Measurements from ENCODE around the gene COL5A1.

Gene COL5A1

GRCh38 chr9:134730011-134730760 lies 88.6 kb downstream of the COL5A1 start:
- no peak for DNase-seq

GRCh38 chr9:134730761-134731496 lies 89.3 kb downstream of the COL5A1 start:
- no peak for DNase-seq

GRCh38 chr9:134731497-134732391 lies 90.1 kb downstream of the COL5A1 start:
- no peak for DNase-seq

GRCh38 chr9:134732392-134733110 lies 90.9 kb downstream of the COL5A1 start:
- no peak for DNase-seq

GRCh38 chr9:134733480-134734232 lies 92.1 kb downstream of the COL5A1 start:
- DNase-seq: no peak

DNA sequence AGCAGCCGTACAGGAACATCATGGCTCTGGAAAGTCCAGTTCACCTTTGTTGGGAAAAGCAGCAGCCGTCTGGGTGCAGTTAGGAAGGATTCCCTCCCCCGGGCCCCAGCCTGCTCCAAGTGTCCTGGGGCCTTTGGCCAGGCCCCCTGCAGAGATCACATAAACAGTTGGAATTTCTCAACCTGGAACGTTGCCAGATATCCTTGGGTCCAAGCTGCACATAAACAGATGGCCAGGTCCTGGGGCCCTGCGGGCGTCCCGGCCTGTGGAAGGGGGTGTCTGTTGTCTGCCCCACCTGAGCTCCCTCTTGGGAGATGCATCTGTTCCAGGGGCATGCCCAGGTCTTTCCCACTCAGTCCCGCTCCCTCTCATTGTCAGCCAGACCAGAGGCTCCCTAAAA lies 92.7 kb downstream of the COL5A1 start:
- DNase-seq: no peak

DNA sequence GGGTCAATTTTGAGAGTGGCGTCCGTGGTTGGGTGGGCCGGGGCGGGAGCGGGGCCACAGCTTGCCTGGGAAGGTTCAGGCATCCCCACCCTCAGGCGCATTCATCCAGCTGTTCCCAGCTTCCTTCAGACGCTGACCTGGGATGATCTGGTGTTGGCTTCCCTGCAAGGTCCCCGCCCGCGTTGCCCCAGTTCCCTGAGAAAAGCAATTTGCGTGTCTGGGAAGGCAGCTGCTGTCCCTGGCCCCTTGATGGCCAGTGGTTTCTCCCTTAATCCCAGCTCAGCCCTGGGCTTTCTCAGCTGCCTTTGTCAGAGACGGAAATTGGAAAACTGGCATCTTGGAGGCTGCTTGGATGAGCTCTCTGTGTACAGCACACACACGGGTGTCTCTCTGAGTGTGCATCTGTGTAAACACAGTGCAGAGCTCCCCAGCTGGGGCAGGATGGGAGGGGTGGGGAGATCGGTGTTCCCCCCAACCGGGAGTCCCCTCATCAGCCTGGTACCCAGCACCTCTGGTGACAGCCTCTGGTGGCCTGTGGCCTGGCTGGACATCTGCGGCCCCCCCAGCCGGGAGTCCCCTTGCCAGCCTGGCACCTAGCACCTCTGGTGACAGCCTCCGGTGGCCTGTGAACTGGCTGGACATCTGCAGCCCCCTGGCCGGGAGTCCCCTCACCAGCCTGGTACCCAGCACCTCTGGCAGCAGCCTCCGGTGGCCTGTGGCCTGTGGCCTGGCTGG lies 94.0 kb downstream of the COL5A1 start:
- DNase-seq: no peak

DNA sequence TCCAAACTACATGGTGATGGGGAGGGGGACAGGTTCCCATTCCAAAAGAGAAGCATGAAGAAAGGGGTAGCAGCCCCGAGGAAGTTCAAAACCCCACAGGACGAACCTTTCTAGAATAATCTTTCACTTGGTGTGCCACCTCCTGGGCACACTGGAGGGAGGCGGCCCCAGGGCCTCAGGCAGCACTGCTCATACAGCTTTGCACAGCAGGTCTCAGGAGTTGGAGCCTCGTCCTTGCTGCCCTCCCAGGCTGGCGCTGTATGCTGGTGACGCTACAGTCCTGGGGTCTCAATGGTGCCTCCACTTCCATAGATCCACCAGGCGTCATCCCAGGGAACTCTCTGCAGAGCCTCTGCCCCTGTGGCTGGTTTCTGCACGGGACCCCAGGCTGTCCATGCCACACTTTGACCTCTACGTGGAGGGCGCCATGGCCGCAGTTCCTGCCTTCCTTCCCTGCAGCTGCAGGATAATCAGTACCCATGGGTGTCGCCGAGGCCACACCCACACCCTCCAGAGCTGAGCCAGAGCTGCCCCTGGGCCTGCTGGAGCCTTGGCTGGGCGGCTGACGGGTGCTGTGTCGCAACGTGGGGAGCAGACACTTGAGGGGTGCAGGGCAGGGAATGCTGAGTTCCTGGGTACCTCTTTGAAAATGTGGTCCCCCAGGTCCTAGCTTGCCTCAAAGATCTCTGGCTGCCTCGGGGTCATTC lies 95.3 kb downstream of the COL5A1 start:
- no peak for DNase-seq

DNA sequence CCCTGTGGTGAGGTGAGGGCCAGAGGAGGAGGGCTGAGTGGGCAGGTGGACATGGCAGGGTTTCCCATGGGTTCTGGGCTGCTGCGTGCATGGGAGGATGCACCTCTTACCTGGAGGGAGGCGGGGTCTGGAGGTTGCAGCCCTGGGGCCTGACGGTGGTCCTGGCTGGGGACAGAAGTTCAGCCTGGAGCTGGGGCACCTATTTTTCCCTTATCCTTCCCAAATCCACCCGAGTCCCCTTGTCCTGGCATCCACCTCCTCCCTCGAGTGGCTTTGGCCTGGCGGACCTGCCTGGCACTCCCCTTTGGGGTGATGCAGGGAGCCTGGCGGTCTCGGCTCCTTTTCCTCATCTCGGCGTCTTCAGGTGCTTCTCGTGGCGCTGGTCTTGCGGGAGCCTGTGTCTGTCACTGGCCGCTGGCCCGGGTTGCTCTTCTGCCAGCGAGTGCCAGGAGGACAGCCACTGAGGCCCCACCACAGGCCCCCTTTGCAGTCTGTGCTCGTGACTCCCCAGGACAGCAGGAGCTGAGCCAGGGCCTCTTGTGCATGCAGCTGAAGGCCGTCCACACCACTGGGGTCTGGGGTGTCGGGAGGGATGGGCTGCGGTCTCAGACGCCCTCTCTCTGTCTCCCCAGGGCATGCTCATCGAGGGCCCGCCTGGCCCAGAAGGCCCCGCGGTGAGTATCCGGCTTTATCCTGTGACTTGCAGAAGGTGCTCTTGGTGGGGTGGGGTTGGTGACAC lies 96.4 kb downstream of the COL5A1 start:
- DNase-seq: no peak

- no peak for DNase-seq
Measured at GRCh38 chr9:134738869-134739659, 97.5 kb downstream of the COL5A1 start.

GRCh38 chr9:134739660-134739968 lies 98.0 kb downstream of the COL5A1 start:
- no peak for DNase-seq

- DNase-seq: no peak
Measured at GRCh38 chr9:134740071-134740470, 98.5 kb downstream of the COL5A1 start.

DNA sequence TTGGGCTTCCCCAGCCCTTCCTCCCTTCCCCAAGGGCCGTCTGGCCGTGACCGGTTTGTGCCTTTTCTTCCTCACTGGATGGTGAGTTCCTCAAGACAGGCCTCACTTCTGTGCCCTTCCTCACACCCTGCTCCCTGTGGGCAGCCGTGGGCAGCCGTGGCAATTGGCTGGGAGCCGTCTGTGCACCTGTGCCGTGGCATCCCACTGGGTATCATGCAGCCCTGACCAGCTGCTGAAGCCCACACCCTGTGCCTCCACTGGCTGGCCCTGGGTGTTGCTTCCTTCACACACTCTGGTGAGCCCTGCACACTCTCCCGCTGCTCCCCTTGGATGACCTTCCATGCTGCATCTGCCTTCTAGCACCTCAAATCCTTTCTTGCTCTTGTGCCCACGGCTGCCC lies 100.2 kb downstream of the COL5A1 start:
- no peak for DNase-seq

GRCh38 chr9:134742822-134743535 lies 101.4 kb downstream of the COL5A1 start:
- no peak for DNase-seq

- no peak for DNase-seq
Measured at GRCh38 chr9:134743853-134744252, 102.2 kb downstream of the COL5A1 start.

GRCh38 chr9:134744385-134745295 lies 103.0 kb downstream of the COL5A1 start:
- DNase-seq: no peak

GRCh38 chr9:134747951-134748489 lies 106.4 kb downstream of the COL5A1 start:
- DNase-seq: no peak

Data from NCI-H2081 treated with DMSO at 0.1 percent for 48 hours (cell line).